ENCODE results near the gene STXBP6. TPM values are rescaled to one million over a fixed set of nuclear protein-coding genes. Genes with fewer than 3 reads are reported as not detected.
"Not testable (repeated sequence)": the region's sequence is repeated elsewhere in the genome, so short reads cannot be mapped to it uniquely, and the experiment has no call there.

STXBP6 gene
- total and polyA plus RNA-seq, 2 experiments from 2014 or later: 19.7 to 29.0 TPM

DNA sequence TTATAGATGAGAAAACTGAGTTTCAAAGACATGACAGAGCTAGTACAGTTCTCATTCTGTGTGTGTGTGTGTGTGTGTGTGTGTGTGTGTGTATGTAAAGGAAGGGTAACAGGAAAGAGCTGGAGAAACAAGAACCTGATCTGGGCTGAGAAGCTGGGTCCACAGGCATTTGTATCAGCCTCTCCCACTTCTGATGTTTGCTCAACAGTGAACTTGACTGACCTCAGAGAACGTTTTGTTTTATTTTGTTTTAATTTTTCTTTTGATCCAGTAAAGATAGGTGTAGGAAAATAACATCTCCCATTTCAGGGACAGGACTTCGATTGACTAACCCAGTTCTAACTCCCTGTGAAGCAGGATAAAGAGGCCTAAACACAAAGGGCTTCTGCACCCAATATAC is 85.4 kb downstream of the STXBP6 start (continued):
- TF ChIP-seq CREB1 (CRISPR knock-in tag; IDR thresholded peaks at IDR 0.05; ENCODE audit: low read depth) (no peak), STAT1 (IDR thresholded peaks at IDR 0.05; ENCODE audit: unreplicated experiment) (no peak), ZNF331 (CRISPR knock-in tag; IDR thresholded peaks at IDR 0.05; ENCODE audit: low read depth) (no peak), JUNB (IDR thresholded peaks at IDR 0.05; ENCODE audit: unreplicated experiment) (no peak)
- TF ChIP-seq, protein P1, sequence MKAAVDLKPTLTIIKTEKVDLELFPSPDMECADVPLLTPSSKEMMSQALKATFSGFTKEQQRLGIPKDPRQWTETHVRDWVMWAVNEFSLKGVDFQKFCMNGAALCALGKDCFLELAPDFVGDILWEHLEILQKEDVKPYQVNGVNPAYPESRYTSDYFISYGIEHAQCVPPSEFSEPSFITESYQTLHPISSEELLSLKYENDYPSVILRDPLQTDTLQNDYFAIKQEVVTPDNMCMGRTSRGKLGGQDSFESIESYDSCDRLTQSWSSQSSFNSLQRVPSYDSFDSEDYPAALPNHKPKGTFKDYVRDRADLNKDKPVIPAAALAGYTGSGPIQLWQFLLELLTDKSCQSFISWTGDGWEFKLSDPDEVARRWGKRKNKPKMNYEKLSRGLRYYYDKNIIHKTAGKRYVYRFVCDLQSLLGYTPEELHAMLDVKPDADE (IDR thresholded peaks at IDR 0.05): no peak
- TF ChIP-seq, protein P2, sequence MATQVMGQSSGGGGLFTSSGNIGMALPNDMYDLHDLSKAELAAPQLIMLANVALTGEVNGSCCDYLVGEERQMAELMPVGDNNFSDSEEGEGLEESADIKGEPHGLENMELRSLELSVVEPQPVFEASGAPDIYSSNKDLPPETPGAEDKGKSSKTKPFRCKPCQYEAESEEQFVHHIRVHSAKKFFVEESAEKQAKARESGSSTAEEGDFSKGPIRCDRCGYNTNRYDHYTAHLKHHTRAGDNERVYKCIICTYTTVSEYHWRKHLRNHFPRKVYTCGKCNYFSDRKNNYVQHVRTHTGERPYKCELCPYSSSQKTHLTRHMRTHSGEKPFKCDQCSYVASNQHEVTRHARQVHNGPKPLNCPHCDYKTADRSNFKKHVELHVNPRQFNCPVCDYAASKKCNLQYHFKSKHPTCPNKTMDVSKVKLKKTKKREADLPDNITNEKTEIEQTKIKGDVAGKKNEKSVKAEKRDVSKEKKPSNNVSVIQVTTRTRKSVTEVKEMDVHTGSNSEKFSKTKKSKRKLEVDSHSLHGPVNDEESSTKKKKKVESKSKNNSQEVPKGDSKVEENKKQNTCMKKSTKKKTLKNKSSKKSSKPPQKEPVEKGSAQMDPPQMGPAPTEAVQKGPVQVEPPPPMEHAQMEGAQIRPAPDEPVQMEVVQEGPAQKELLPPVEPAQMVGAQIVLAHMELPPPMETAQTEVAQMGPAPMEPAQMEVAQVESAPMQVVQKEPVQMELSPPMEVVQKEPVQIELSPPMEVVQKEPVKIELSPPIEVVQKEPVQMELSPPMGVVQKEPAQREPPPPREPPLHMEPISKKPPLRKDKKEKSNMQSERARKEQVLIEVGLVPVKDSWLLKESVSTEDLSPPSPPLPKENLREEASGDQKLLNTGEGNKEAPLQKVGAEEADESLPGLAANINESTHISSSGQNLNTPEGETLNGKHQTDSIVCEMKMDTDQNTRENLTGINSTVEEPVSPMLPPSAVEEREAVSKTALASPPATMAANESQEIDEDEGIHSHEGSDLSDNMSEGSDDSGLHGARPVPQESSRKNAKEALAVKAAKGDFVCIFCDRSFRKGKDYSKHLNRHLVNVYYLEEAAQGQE (IDR thresholded peaks at IDR 0.05; ENCODE audit: unreplicated experiment): no peak

DNA sequence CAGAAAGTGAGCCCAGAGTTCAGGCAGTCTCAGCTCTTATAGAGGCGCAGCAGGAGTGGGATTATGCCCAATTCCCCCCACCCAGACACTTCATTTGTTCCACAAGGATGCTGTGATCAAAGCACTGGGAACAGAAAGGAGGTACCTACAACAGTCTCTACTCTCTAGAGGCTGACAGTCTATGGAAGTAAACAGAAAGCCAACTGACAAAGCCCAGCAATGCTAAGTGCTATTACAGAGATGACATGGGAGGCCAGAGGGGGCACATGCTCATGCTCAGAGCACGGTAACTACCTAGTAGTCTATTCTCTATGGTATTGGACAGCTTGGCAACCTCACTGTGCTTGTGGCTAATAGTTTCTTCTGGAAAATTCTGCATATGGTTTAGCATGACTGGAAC is 85.9 kb downstream of the STXBP6 start:
- peaks cover 3% of the 10 kb centered on the region for H3K27me3 Mint-ChIP-seq (ENCODE audit: insufficient read depth, low read depth, poor library complexity)
- H3K9me2 ChIP-seq (ENCODE audit: insufficient read depth): no peaks in the 10 kb centered on the region
- no peak for TF ChIP-seq EZH2 (IDR thresholded peaks at IDR 0.05; ENCODE audit: low read depth, unreplicated experiment)
- no peak for TF ChIP-seq JUNB (IDR thresholded peaks at IDR 0.05; ENCODE audit: unreplicated experiment)
- no peak overlapping the region for H3K27ac Mint-ChIP-seq
- H3K4me2 ChIP-seq: no peak overlapping the region
- no peaks in the 10 kb centered on the region for H3F3A ChIP-seq (replicated peaks; ENCODE audit: low read depth)
- DNase-seq (ENCODE audit: low spot score) (no peak), ATAC-seq (no peak)
- no peaks in the 10 kb centered on the region for H3K36me3 Mint-ChIP-seq (ENCODE audit: low read depth)
- no peak overlapping the region for H2AFZ ChIP-seq
- peaks cover 6% of the 10 kb centered on the region; the same call in 2 of the 3 replicates for H3K4me1 Mint-ChIP-seq
- no peaks in the 10 kb centered on the region for H4K20me1 ChIP-seq (replicated peaks; ENCODE audit: insufficient read depth)
- no peaks in the 10 kb centered on the region for H3K27me3 ChIP-seq (ENCODE audit: insufficient read depth)
- H3K27ac ChIP-seq (ENCODE audit: low read depth): no peak overlapping the region
- H3K4me3 Mint-ChIP-seq: no peak overlapping the region
- no peaks in the 10 kb centered on the region for H3K36me3 ChIP-seq (ENCODE audit: insufficient read depth)
- no peaks in the 10 kb centered on the region for H3K9me3 Mint-ChIP-seq
- H3K79me2 ChIP-seq (replicated peaks; ENCODE audit: insufficient read depth): no peaks in the 10 kb centered on the region; the same call in 1 of the 2 replicates
- peaks cover 11% of the 10 kb centered on the region; the same call in 1 of the 2 replicates for H3K4me1 ChIP-seq (ENCODE audit: insufficient read depth)
- H3K4me3 ChIP-seq: no peak overlapping the region

GRCh38 chr14:24962118-24962517 is 87.8 kb downstream of the STXBP6 start:
- H3K9me3 Mint-ChIP-seq; H3K27me3 ChIP-seq (ENCODE audit: insufficient read depth); H3K4me3 ChIP-seq; H3K36me3 Mint-ChIP-seq (ENCODE audit: low read depth); DNase-seq (ENCODE audit: low spot score); H3K27me3 Mint-ChIP-seq (ENCODE audit: insufficient read depth, low read depth, poor library complexity); H3K4me2 ChIP-seq; H3K27ac ChIP-seq (ENCODE audit: low read depth); H3K27ac Mint-ChIP-seq; H3K79me2 ChIP-seq (replicated peaks; ENCODE audit: insufficient read depth); H2AFZ ChIP-seq; H3K4me1 ChIP-seq (ENCODE audit: insufficient read depth); H4K20me1 ChIP-seq (replicated peaks; ENCODE audit: insufficient read depth); ATAC-seq; H3K9me2 ChIP-seq (ENCODE audit: insufficient read depth); H3K4me3 Mint-ChIP-seq; H3F3A ChIP-seq (replicated peaks; ENCODE audit: low read depth); H3K36me3 ChIP-seq (ENCODE audit: insufficient read depth): not testable (repeated sequence)
- H3K4me1 Mint-ChIP-seq: peaks cover 17% of the 10 kb centered on the region; the same call in 2 of the 3 replicates

Measured in GM23338 (cell line).